NCI-H128 (cell line): ENCODE data around the gene PCED1A.
"Not testable (repeated sequence)": the region's sequence is repeated elsewhere in the genome, so short reads cannot be mapped to it uniquely, and the experiment has no call there.

Experiments
- DNase-seq: peaks from one replicate; lab custom pipeline; 2025; ENCODE audit not compliant: unreplicated experiment; lab: John Stamatoyannopoulos, UW

The PCED1A gene

GRCh38 chr20:2831206-2831605, 9.2 kb downstream of the PCED1A start:
- not testable (repeated sequence) for DNase-seq

GRCh38 chr20:2829376-2829775, 11.1 kb downstream of the PCED1A start:
- DNase-seq, result no peak

- DNase-seq, result no peak
Measured at GRCh38 chr20:2826655-2827054, 13.8 kb downstream of the PCED1A start.

GRCh38 chr20:2825761-2826160, 14.7 kb downstream of the PCED1A start:
- DNase-seq, result no peak

- DNase-seq, result no peak
Measured at GRCh38 chr20:2822073-2822472, 18.4 kb downstream of the PCED1A start.

GRCh38 chr20:2820896-2821869, 19.3 kb downstream of the PCED1A start:
- no peak for DNase-seq

GRCh38 chr20:2820084-2820895, 20.2 kb downstream of the PCED1A start:
- no peak for DNase-seq

- DNase-seq, result no peak
Measured at GRCh38 chr20:2817891-2818595, 22.4 kb downstream of the PCED1A start.

- no peak for DNase-seq
Measured at GRCh38 chr20:2817341-2817726, 23.1 kb downstream of the PCED1A start.

GRCh38 chr20:2816583-2817340, 23.7 kb downstream of the PCED1A start:
- DNase-seq, result no peak

- no peak for DNase-seq
Measured at GRCh38 chr20:2816030-2816582, 24.3 kb downstream of the PCED1A start, which contains the start of gene TMEM239. Gene TMEM239, plus strand, starts transcription at chr20:2816364. Its CDS starts 191 bp downstream, at chr20:2816555.

- DNase-seq, result no peak
Measured at GRCh38 chr20:2815242-2815900, 25.1 kb downstream of the PCED1A start.

- no peak for DNase-seq
Measured at GRCh38 chr20:2814587-2815051, 25.8 kb downstream of the PCED1A start, which contains the start of gene C20orf141. Gene C20orf141, plus strand, starts transcription at chr20:2814987. Its CDS starts 198 bp downstream, at chr20:2815185.

- DNase-seq, result no peak
Measured at GRCh38 chr20:2814076-2814475, 26.4 kb downstream of the PCED1A start.

GRCh38 chr20:2812189-2812588, 28.3 kb downstream of the PCED1A start:
- DNase-seq, result no peak

GRCh38 chr20:2809690-2810089, 30.8 kb downstream of the PCED1A start:
- DNase-seq, result no peak

GRCh38 chr20:2807929-2808328, 32.5 kb downstream of the PCED1A start:
- DNase-seq, result not testable (repeated sequence)

- DNase-seq, result no peak
Measured at GRCh38 chr20:2807019-2807418, 33.4 kb downstream of the PCED1A start.

GRCh38 chr20:2806351-2806701, 34.1 kb downstream of the PCED1A start:
- no peak for DNase-seq
